HCT116 (cell line): ENCODE measurements around the gene KIAA1671. TPM values are rescaled to one million over a fixed set of nuclear protein-coding genes. Genes with fewer than 3 reads are reported as not detected.

Source experiments
- ATAC-seq: fragments of 200-7000 bp; cut with Tn5 transposase; 2 replicates; pipeline ENCODE4 v1.9.1; 2020; ENCODE audit warnings: mild to moderate bottlenecking, moderate library complexity
- BruUV-seq: library from RNA; stranded (reverse); fragments of 400-500 nt; replicated peaks from 2 replicates; lab custom pipeline; 2021; lab: Mats Ljungman, UMichigan
- CTCF ChIA-PET: fragments of 300-600 bp; sonication (Branson Sonifier 250); formaldehyde crosslinking; loops from one replicate; lab custom pipeline; 2021; ENCODE audit warnings: antibody characterized with exemption; lab: Charles Lee
- POLR2A ChIA-PET: fragments of 300-600, 350-600 bp; sonication (Branson Sonifier 250); formaldehyde crosslinking; loops from one replicate; lab custom pipeline; 2021; ENCODE audit warnings: antibody characterized with exemption; lab: Charles Lee
- RAD21 ChIA-PET, 2 experiments: fragments of 300-600 bp; sonication (Branson Sonifier 250); formaldehyde crosslinking; loops; one replicate each; lab custom pipeline; 2023; ENCODE audit warnings: low total read pairs in 2 of 2; ENCODE audit not compliant: uncharacterized antibody in 2 of 2, unreplicated experiment in 2 of 2, low non-redundant PET in 1 of 2; lab: Charles Lee
- DNase-seq: peaks from one replicate; pipeline ENCODE4 v3.0.0-alpha.2; 2010; ENCODE audit warnings: low read depth, low spot score
- H2AFZ ChIP-seq: fragments of 200-600 bp; shearing (Covaris generic), sonication (generic); 2 replicates; pipeline ENCODE4 v1.6.1; 2017; ENCODE audit warnings: low read depth, mixed run types, mixed read lengths, antibody characterized with exemption, low read length; ENCODE audit not compliant: poor library complexity, severe bottlenecking
- H3K27ac ChIP-seq: 2 replicates; pipeline ENCODE4 v1.5.1; 2012; ENCODE audit warnings: low read depth, low read length
- H3K27me3 ChIP-seq: fragments of 200-600 bp; sonication (generic); 2 replicates; pipeline ENCODE4 v1.6.1; 2016; ENCODE audit warnings: mixed run types, low read length, mixed read lengths; ENCODE audit not compliant: insufficient read depth
- H3K36me3 ChIP-seq, 2 experiments: fragments of 200-500 bp in 1 of 2; fragments of 200-600 bp in 1 of 2; sonication (Bioruptor generic) in 1 of 2; sonication (generic) in 1 of 2; 2 replicates each; pipeline versions ENCODE4 v1.5.1 to v1.6.1; 2014 to 2016; ENCODE audit warnings: low read length in 2 of 2, inconsistent platforms in 1 of 2, mixed read lengths in 1 of 2, mixed run types in 1 of 2; ENCODE audit not compliant: insufficient read depth in 2 of 2, control insufficient read depth in 1 of 2
- H3K4me1 ChIP-seq, 2 experiments: fragments of 200-600 bp in 1 of 2; sonication (generic) in 1 of 2; 2 replicates each; pipeline versions ENCODE4 v1.5.1 to v1.6.1; 2012 to 2017; ENCODE audit warnings: low read length in 2 of 2, inconsistent platforms in 1 of 2, mild to moderate bottlenecking in 1 of 2, mixed read lengths in 1 of 2, mixed run types in 1 of 2, moderate library complexity in 1 of 2; ENCODE audit not compliant: insufficient read depth in 2 of 2, control insufficient read depth in 1 of 2
- H3K4me2 ChIP-seq: fragments of 200-600 bp; sonication (generic); 2 replicates; pipeline ENCODE4 v1.6.1; 2017; ENCODE audit warnings: mixed run types, low read length, mixed read lengths
- H3K4me3 ChIP-seq, 2 experiments: fragments of 200-600 bp in 1 of 2; sonication (generic) in 1 of 2; replicated peaks in 1 of 2; 2 replicates each; pipeline ENCODE4 v1.5.1; 2011 to 2016; ENCODE audit warnings: low read length in 2 of 2, control low read depth in 1 of 2, low read depth in 1 of 2, mild to moderate bottlenecking in 1 of 2, mixed read lengths in 1 of 2, mixed run types in 1 of 2
- H3K79me2 ChIP-seq: fragments of 200-600 bp; sonication (generic); 2 replicates; pipeline ENCODE4 v1.6.1; 2017; ENCODE audit warnings: mild to moderate bottlenecking, mixed run types, low read length, moderate library complexity, mixed read lengths; ENCODE audit not compliant: insufficient read depth
- H3K9ac ChIP-seq: fragments of 200-600 bp; sonication (generic); 2 replicates; pipeline ENCODE4 v1.6.1; 2016; ENCODE audit warnings: low read length, mixed read lengths
- H3K9me2 ChIP-seq: fragments of 200-600 bp; sonication (generic), shearing (Covaris generic); 2 replicates; pipeline ENCODE4 v1.6.1; 2017; ENCODE audit warnings: mixed run types, mild to moderate bottlenecking, moderate library complexity; ENCODE audit not compliant: insufficient read depth
- H3K9me3 ChIP-seq, 2 experiments: fragments of 200-500 bp in 1 of 2; fragments of 200-600 bp in 1 of 2; sonication (Bioruptor generic) in 1 of 2; sonication (generic) in 1 of 2; 2 replicates each; pipeline ENCODE4 v1.6.1; 2014 to 2017; ENCODE audit warnings: low read length in 2 of 2, mixed read lengths in 2 of 2, inconsistent platforms in 1 of 2, low read depth in 1 of 2, mild to moderate bottlenecking in 1 of 2, mixed run types in 1 of 2, moderate library complexity in 1 of 2; ENCODE audit not compliant: control insufficient read depth in 1 of 2, insufficient read depth in 1 of 2
- H4K20me1 ChIP-seq: fragments of 200-600 bp; sonication (generic), shearing (Covaris generic); 2 replicates; pipeline ENCODE4 v1.6.1; 2017; ENCODE audit warnings: mixed run types, mild to moderate bottlenecking, moderate library complexity; ENCODE audit not compliant: insufficient read depth
- CBX3 ChIP-seq: IDR thresholded peaks from 2 replicates; pipeline ENCODE4 v1.6.1; 2012; ENCODE audit warnings: low read depth
- ELF1 ChIP-seq: IDR thresholded peaks from 2 replicates; pipeline ENCODE4 v1.6.1; 2012; ENCODE audit warnings: low read depth, borderline replicate concordance
- EZH2 ChIP-seq: fragments of 200-600 bp; sonication (generic); IDR thresholded peaks from 2 replicates; pipeline ENCODE4 v1.6.1; 2017; ENCODE audit warnings: antibody characterized with exemption, mixed run types
- EZH2phosphoT487 ChIP-seq: fragments of 200-600 bp; IDR thresholded peaks from 2 replicates; pipeline ENCODE4 v1.6.1; 2018; ENCODE audit warnings: antibody characterized with exemption, borderline replicate concordance
- JUND ChIP-seq: IDR thresholded peaks from 2 replicates; pipeline ENCODE4 v1.6.1; 2012
- POLR2A ChIP-seq: IDR thresholded peaks from 2 replicates; pipeline ENCODE4 v1.7.0; 2011; ENCODE audit warnings: borderline replicate concordance; ENCODE audit not compliant: insufficient read depth, insufficient read length; ENCODE audit errors: extremely low read depth
- POLR2AphosphoS5 ChIP-seq: IDR thresholded peaks from 2 replicates; pipeline ENCODE4 v1.6.1; 2011; ENCODE audit warnings: mild to moderate bottlenecking, low read depth, low read length, moderate library complexity
- RAD21 ChIP-seq: IDR thresholded peaks from 2 replicates; pipeline ENCODE4 v1.6.1; 2012; ENCODE audit warnings: low read depth, mild to moderate bottlenecking
- SIN3A ChIP-seq: IDR thresholded peaks from 2 replicates; pipeline ENCODE4 v1.6.1; 2012; ENCODE audit warnings: low read depth
- SP1 ChIP-seq: IDR thresholded peaks from 2 replicates; pipeline ENCODE4 v1.6.1; 2012; ENCODE audit warnings: low read depth
- SRF ChIP-seq: IDR thresholded peaks from 2 replicates; pipeline ENCODE4 v1.6.1; 2012; ENCODE audit warnings: low read depth
- TCF7L2 ChIP-seq: IDR thresholded peaks from 2 replicates; pipeline ENCODE4 v1.7.0; 2011; ENCODE audit warnings: borderline replicate concordance, inconsistent platforms; ENCODE audit not compliant: insufficient read depth, insufficient read length; ENCODE audit errors: extremely low read depth
- YY1 ChIP-seq: IDR thresholded peaks from 2 replicates; pipeline ENCODE4 v1.6.1; 2011; ENCODE audit warnings: low read length, low read depth, moderate library complexity, mild to moderate bottlenecking; ENCODE audit not compliant: insufficient replicate concordance; ENCODE audit errors: extremely low read depth
- ZFX ChIP-seq: fragments of 450-650 bp; IDR thresholded peaks from 2 replicates; pipeline ENCODE4 v1.6.1; 2017
- ZNF274 ChIP-seq: fragments of 200-500 bp; sonication (Bioruptor generic); IDR thresholded peaks from 2 replicates; pipeline ENCODE4 v1.6.1; 2014; ENCODE audit warnings: mild to moderate bottlenecking, low read depth, low read length, inconsistent platforms
- intact Hi-C: fragments of 100-400 bp; cut with micrococcal nuclease; formaldehyde crosslinking; loops from 2 replicates; pipeline ENCODE4 v1.10.0; 2022
- total RNA-seq: library from RNA; stranded (reverse); gene quantifications from one replicate; pipeline ENCODE4 v1.2.1, GENCODE V29; 2021; ENCODE audit not compliant: unreplicated experiment
- TF ChIP-seq, protein P1 (sequence below): IDR thresholded peaks from 2 replicates; pipeline ENCODE4 v1.6.1; 2012
- TF ChIP-seq, protein P2 (sequence below): IDR thresholded peaks from 2 replicates; pipeline ENCODE4 v1.6.1; 2011; ENCODE audit warnings: mild to moderate bottlenecking, low read length, moderate library complexity; ENCODE audit not compliant: insufficient replicate concordance; ENCODE audit errors: extremely low read depth
- TF ChIP-seq, protein P3 (sequence below), 3 experiments: fragments of 200-600 bp in 1 of 3; sonication (generic) in 1 of 3; IDR thresholded peaks in 2 of 3; conservative IDR thresholded peaks in 1 of 3; 2 replicates each; pipeline ENCODE4 v1.5.1; 2012 to 2017; ENCODE audit warnings: low read depth in 2 of 3, low read length in 2 of 3, antibody characterized with exemption in 1 of 3, borderline replicate concordance in 1 of 3, control low read depth in 1 of 3, mild to moderate bottlenecking in 1 of 3, mixed read lengths in 1 of 3, mixed run types in 1 of 3, moderate library complexity in 1 of 3; ENCODE audit not compliant: insufficient read depth in 1 of 3

KIAA1671 gene
- total RNA-seq, 1 experiment from 2014 or later = 36.8 TPM

DNA sequence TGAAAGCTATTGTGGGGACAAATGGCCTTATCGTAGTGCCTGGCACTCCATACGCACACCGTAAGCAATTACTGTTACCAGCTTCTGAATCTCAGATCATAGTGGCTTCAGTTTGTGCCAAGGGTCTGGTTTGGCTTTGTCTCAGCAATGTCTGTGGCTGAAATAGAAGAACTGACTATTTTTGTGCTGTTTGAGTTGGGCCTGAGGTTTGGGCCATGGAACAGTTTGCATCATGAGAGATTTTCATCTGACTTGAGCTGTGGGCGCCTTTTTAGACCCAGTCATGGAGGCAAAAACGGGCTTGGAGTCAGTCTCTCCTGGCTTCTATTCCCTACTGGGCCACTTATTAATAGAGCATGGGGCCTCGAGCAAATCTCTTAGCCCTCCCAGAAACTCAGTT is 126.1 kb downstream of the KIAA1671 start:
- Histone ChIP-seq H3K4me3 (no peak overlapping the region), H2AFZ (no peak overlapping the region), H3K9ac (no peak overlapping the region), H3K27ac (no peak overlapping the region), H3K4me1 (no peaks in the 10 kb centered on the region), H4K20me1 (no peaks in the 10 kb centered on the region; the same call in 1 of the 2 replicates), H3K9me2 (no peaks in the 10 kb centered on the region), H3K4me2 (no peak overlapping the region), H3K27me3 (no peaks in the 10 kb centered on the region), H3K9me3 (no peaks in the 10 kb centered on the region), H3K36me3 (no peaks in the 10 kb centered on the region), H3K79me2 (no peaks in the 10 kb centered on the region)
- ChIA-PET CTCF (no interaction called here), POLR2A (no interaction called here), RAD21 (no interaction called here)
- TF ChIP-seq EZH2 (no peak), TCF7L2 (no peak), ZFX (no peak)
- DNase-seq (no peak), ATAC-seq (no peak)
- intact Hi-C loops = no loop called here
- BruUV-seq = no TSS peak

DNA sequence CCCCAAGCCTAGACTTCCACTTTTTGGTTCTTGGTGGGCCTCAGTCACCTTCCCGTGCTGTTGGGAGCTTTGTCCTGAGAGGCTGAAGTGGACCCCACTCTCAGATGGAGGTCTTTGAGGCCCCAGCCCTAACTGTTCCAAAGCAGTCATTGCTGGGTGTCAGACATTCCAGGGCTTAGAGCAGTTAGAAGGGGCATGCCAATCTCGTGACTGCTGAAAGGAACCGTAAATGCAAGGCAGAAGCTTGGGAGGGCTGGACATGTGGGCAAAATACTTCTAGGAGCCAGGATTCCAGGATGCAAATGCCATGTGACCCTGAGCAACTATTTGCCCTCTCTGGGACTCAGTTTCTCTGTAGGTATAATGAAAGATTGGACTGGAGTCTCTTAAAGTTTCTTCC is 128.3 kb downstream of the KIAA1671 start:
- H2AFZ ChIP-seq = no peak overlapping the region
- no peaks in the 10 kb centered on the region for H3K36me3 ChIP-seq
- ChIA-PET POLR2A (no interaction called here), CTCF (interaction anchor here (1.0 to 1.8 kb wide), 4 partner anchors 30 to 253 kb away, joined by 5 to 14 read pairs (median 6); no protein-coding TSS in a partner anchor), RAD21 (interaction anchor here (0.9 to 1.0 kb wide), 2 partner anchors 88 kb away, joined by 4 to 6 read pairs; no protein-coding TSS in a partner anchor)
- intact Hi-C loops = loop anchor here (1.0 to 2.0 kb wide), 2 partner anchors 91 to 252 kb away; no protein-coding TSS in a partner anchor
- no peaks in the 10 kb centered on the region for H3K9me3 ChIP-seq
- DNase-seq (no peak), ATAC-seq (no peak)
- H3K9ac ChIP-seq = no peak overlapping the region
- no TSS peak for BruUV-seq
- no peaks in the 10 kb centered on the region for H3K27me3 ChIP-seq
- no peak overlapping the region for H3K4me2 ChIP-seq
- H3K9me2 ChIP-seq = no peaks in the 10 kb centered on the region
- H4K20me1 ChIP-seq = no peaks in the 10 kb centered on the region
- H3K27ac ChIP-seq = no peak overlapping the region
- no peaks in the 10 kb centered on the region for H3K79me2 ChIP-seq
- no peak overlapping the region for H3K4me3 ChIP-seq
- no peaks in the 10 kb centered on the region for H3K4me1 ChIP-seq
- no peak for TF ChIP-seq JUND
- no peak for TF ChIP-seq POLR2AphosphoS5
- TF ChIP-seq, protein P1, sequence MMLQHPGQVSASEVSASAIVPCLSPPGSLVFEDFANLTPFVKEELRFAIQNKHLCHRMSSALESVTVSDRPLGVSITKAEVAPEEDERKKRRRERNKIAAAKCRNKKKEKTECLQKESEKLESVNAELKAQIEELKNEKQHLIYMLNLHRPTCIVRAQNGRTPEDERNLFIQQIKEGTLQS = no peak
- TF ChIP-seq POLR2A = no peak
- TF ChIP-seq, protein P2, sequence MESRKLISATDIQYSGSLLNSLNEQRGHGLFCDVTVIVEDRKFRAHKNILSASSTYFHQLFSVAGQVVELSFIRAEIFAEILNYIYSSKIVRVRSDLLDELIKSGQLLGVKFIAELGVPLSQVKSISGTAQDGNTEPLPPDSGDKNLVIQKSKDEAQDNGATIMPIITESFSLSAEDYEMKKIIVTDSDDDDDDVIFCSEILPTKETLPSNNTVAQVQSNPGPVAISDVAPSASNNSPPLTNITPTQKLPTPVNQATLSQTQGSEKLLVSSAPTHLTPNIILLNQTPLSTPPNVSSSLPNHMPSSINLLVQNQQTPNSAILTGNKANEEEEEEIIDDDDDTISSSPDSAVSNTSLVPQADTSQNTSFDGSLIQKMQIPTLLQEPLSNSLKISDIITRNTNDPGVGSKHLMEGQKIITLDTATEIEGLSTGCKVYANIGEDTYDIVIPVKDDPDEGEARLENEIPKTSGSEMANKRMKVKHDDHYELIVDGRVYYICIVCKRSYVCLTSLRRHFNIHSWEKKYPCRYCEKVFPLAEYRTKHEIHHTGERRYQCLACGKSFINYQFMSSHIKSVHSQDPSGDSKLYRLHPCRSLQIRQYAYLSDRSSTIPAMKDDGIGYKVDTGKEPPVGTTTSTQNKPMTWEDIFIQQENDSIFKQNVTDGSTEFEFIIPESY = no peak
- no peak for TF ChIP-seq SP1
- TF ChIP-seq SIN3A = no peak
- no peak for TF ChIP-seq CBX3
- no peak for TF ChIP-seq ELF1
- no peak for TF ChIP-seq ZNF274
- TF ChIP-seq, protein P3, sequence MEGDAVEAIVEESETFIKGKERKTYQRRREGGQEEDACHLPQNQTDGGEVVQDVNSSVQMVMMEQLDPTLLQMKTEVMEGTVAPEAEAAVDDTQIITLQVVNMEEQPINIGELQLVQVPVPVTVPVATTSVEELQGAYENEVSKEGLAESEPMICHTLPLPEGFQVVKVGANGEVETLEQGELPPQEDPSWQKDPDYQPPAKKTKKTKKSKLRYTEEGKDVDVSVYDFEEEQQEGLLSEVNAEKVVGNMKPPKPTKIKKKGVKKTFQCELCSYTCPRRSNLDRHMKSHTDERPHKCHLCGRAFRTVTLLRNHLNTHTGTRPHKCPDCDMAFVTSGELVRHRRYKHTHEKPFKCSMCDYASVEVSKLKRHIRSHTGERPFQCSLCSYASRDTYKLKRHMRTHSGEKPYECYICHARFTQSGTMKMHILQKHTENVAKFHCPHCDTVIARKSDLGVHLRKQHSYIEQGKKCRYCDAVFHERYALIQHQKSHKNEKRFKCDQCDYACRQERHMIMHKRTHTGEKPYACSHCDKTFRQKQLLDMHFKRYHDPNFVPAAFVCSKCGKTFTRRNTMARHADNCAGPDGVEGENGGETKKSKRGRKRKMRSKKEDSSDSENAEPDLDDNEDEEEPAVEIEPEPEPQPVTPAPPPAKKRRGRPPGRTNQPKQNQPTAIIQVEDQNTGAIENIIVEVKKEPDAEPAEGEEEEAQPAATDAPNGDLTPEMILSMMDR (IDR thresholded peaks at IDR 0.05 in 2 of 3, conservative IDR thresholded peaks at IDR 0.05 in 1 of 3; ENCODE audit: borderline replicate concordance in 1 of 3, insufficient read depth in 1 of 3, low read depth in 2 of 3, low read length in 2 of 3) = no peak
- TF ChIP-seq SRF = no peak
- TF ChIP-seq EZH2phosphoT487 = no peak
- no peak for TF ChIP-seq ZFX
- no peak for TF ChIP-seq RAD21
- TF ChIP-seq YY1 = no peak
